ENCODE measurements around the gene FBF1.
"Not testable (repeated sequence)": the region's sequence is repeated elsewhere in the genome, so short reads cannot be mapped to it uniquely, and the experiment has no call there.

FBF1 gene

DNA sequence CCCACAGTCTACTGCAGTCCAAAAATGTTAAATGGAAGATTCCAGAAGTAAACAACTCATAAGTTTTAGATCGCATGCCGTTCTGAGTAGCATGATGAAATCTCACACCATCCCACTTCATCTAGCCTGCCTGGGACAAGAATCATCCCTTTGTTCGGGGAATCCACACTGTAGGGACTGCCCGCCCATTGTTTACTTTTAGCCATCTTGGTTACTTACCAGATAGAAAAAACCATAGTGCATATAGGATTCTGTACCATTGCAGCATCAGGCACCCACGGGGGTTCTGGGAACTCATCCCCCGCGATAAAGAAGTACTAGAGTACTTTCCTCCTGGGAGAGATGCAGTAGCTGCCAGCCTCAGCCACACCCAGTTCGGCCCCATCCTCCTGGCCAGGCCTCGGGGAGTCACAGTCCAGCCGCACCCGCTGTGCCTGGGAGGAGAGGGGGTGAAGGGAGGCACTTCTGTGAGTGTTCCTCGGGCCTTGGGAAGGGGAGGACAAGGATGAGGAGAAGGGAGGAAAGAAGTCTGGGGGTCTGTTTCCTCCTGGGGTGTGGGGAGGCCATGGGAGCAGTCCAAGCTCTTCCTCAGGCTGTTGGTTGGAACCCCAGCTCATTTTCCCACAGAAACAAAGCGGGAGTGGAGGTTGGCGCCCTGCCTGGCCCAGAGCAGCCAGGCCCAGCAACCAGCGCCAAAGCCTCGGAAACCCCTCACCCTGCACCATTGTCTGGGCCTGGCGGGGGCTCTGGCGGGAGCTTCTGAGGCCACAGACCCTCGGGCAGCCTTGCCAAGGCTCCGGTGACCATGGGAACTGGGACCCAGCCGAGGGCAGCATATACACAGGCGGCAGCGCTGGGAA lies 71.3 kb downstream of the FBF1 start (continued):
- TF ChIP-seq, protein P1, sequence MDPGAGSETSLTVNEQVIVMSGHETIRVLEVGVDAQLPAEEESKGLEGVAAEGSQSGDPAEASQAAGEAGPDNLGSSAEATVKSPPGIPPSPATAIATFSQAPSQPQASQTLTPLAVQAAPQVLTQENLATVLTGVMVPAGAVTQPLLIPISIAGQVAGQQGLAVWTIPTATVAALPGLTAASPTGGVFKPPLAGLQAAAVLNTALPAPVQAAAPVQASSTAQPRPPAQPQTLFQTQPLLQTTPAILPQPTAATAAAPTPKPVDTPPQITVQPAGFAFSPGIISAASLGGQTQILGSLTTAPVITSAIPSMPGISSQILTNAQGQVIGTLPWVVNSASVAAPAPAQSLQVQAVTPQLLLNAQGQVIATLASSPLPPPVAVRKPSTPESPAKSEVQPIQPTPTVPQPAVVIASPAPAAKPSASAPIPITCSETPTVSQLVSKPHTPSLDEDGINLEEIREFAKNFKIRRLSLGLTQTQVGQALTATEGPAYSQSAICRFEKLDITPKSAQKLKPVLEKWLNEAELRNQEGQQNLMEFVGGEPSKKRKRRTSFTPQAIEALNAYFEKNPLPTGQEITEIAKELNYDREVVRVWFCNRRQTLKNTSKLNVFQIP (CRISPR knock-in tag; IDR thresholded peaks at IDR 0.05; ENCODE audit: borderline replicate concordance, low read depth): no peak
- TF ChIP-seq, protein P2, sequence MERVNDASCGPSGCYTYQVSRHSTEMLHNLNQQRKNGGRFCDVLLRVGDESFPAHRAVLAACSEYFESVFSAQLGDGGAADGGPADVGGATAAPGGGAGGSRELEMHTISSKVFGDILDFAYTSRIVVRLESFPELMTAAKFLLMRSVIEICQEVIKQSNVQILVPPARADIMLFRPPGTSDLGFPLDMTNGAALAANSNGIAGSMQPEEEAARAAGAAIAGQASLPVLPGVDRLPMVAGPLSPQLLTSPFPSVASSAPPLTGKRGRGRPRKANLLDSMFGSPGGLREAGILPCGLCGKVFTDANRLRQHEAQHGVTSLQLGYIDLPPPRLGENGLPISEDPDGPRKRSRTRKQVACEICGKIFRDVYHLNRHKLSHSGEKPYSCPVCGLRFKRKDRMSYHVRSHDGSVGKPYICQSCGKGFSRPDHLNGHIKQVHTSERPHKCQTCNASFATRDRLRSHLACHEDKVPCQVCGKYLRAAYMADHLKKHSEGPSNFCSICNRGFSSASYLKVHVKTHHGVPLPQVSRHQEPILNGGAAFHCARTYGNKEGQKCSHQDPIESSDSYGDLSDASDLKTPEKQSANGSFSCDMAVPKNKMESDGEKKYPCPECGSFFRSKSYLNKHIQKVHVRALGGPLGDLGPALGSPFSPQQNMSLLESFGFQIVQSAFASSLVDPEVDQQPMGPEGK (CRISPR knock-in tag; IDR thresholded peaks at IDR 0.05; ENCODE audit: borderline replicate concordance): no peak
- TF ChIP-seq ESRRG (CRISPR knock-in tag; IDR thresholded peaks at IDR 0.05): no peak

DNA sequence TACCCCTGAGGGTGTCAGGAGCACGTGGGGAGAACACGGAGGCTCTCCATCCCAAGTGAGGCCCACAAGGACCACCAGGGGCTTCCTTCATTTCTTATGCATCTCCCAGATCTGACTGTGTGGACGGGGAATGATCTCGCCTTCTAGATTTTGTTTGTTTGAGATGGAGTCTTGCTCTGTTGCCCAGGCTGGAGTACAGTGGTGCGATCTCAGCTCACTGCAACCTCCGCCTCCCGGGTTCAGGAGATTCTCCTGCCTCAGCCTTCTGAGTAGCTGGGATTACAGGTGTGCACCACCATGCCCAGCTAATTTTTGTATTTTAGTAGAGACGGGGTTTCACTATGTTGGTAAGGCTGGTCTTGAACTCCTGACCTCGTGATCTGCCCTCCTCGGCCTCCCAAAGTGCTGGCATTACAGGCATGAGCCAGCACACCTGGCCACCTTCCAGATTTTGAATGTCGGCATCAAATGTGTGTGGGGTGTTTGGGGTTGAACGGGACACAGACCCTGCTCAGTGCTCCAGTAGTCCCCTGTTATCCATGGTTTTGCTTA lies 72.0 kb downstream of the FBF1 start:
- ATAC-seq: not testable (repeated sequence)

DNA sequence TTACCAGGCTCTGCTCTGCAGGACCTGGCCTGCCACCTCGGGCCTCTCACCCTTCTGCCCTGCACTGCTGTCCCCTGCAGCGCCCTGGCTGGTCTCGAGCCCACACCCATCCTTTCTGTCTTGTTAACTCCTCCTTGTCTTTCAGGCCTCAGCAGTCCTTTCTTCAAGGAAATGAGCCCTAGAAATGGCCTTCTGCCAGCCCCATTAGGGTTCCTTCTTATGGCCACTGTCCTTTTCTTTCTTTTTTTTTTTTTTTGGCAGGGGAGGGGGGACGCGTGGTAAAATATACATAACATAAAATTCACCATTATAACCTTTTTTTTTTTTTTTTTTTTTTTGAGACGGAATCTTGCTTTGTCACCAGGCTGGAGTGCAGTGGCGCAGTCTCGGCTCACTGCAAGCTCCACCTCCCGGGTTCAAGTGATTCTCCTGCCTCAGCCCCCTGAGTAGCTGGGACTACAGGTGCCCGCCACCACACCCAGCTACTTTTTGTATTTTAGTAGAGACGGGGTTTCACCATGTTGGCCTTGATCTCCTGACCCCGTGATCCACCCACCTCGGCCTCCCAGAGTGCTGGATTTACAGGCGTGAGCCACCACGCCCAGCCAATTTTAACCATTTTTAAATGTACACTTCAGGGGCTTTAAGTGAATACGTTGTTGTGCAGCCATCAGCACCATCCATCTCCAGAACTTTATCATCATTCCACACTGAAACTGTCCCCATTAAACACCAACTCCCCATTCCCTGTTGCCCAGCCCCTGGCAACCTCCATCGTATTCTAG lies 75.2 kb downstream of the FBF1 start:
- ATAC-seq: not testable (repeated sequence)

DNA sequence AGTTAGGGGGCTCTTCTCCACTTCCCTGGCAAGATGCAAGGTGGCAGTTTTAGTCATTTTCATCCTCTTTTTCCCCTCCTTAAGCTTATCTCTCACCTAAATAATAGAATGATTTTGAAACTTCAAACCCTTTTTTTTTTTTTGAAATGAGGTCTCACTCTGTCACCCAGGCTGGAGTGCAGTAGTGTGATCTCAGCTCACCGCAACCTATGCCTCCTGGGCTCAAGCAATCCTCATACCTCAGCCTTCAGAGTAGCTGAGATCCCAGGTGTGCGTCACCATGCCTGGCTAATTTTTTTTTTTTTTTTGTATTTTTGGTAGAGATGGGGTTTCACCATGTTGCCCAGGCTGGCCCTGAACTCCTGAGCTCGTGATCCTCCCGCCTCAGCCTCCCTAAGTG lies 76.0 kb downstream of the FBF1 start:
- ATAC-seq: not testable (repeated sequence)

DNA sequence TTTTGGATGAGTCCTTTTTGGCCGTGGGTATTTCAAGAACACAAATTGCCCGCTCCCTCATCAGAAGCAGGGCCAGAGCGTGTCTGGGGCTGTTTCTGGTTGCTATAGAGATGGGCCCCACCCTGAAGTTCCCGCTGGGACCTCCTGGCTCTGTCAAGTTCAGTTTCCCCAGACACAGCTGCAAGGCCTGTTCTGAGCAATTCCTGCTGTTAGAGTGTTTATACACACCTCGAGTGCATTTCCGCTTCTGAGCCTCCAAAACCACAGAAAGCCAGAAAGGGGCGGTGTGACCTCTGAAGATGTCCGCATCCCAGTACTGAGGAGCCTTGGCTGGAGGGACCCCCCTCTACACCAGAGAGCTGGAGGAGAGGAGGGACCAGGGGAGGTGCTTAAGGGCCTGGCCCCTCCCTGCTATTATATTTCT lies 76.4 kb downstream of the FBF1 start:
- ATAC-seq: no peak; the same call in 2 of the 3 replicates
- no peak for TF ChIP-seq SNAI2 (CRISPR knock-in tag; IDR thresholded peaks at IDR 0.05)
- TF ChIP-seq, protein P3, sequence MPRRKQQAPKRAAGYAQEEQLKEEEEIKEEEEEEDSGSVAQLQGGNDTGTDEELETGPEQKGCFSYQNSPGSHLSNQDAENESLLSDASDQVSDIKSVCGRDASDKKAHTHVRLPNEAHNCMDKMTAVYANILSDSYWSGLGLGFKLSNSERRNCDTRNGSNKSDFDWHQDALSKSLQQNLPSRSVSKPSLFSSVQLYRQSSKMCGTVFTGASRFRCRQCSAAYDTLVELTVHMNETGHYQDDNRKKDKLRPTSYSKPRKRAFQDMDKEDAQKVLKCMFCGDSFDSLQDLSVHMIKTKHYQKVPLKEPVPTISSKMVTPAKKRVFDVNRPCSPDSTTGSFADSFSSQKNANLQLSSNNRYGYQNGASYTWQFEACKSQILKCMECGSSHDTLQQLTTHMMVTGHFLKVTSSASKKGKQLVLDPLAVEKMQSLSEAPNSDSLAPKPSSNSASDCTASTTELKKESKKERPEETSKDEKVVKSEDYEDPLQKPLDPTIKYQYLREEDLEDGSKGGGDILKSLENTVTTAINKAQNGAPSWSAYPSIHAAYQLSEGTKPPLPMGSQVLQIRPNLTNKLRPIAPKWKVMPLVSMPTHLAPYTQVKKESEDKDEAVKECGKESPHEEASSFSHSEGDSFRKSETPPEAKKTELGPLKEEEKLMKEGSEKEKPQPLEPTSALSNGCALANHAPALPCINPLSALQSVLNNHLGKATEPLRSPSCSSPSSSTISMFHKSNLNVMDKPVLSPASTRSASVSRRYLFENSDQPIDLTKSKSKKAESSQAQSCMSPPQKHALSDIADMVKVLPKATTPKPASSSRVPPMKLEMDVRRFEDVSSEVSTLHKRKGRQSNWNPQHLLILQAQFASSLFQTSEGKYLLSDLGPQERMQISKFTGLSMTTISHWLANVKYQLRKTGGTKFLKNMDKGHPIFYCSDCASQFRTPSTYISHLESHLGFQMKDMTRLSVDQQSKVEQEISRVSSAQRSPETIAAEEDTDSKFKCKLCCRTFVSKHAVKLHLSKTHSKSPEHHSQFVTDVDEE (CRISPR knock-in tag; IDR thresholded peaks at IDR 0.05): no peak
- TF ChIP-seq ESRRG (CRISPR knock-in tag; IDR thresholded peaks at IDR 0.05): no peak
- no peak for TF ChIP-seq GLIS3 (CRISPR knock-in tag; IDR thresholded peaks at IDR 0.05)
- TF ChIP-seq CSDC2 (CRISPR knock-in tag; IDR thresholded peaks at IDR 0.05): no peak
- no peak for TF ChIP-seq ZFP3 (CRISPR knock-in tag; IDR thresholded peaks at IDR 0.05)
- TF ChIP-seq, protein P2 (CRISPR knock-in tag; IDR thresholded peaks at IDR 0.05; ENCODE audit: borderline replicate concordance): no peak
- no peak for TF ChIP-seq ZNF70 (CRISPR knock-in tag; IDR thresholded peaks at IDR 0.05)
- TF ChIP-seq, protein P4, sequence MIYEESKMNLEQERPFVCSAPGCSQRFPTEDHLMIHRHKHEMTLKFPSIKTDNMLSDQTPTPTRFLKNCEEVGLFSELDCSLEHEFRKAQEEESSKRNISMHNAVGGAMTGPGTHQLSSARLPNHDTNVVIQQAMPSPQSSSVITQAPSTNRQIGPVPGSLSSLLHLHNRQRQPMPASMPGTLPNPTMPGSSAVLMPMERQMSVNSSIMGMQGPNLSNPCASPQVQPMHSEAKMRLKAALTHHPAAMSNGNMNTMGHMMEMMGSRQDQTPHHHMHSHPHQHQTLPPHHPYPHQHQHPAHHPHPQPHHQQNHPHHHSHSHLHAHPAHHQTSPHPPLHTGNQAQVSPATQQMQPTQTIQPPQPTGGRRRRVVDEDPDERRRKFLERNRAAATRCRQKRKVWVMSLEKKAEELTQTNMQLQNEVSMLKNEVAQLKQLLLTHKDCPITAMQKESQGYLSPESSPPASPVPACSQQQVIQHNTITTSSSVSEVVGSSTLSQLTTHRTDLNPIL (CRISPR knock-in tag; IDR thresholded peaks at IDR 0.05; ENCODE audit: low read depth): no peak
- no peak for TF ChIP-seq ZNF8 (CRISPR knock-in tag; IDR thresholded peaks at IDR 0.05)
- TF ChIP-seq ZFP30 (CRISPR knock-in tag; IDR thresholded peaks at IDR 0.05): no peak
- TF ChIP-seq RARB (CRISPR knock-in tag; IDR thresholded peaks at IDR 0.05): no peak
- no peak for TF ChIP-seq BACH2 (CRISPR knock-in tag; IDR thresholded peaks at IDR 0.05; ENCODE audit: borderline replicate concordance)
